ENCODE results near the gene CCDC146. TPM values are rescaled to one million over a fixed set of nuclear protein-coding genes. Genes with fewer than 3 reads are reported as not detected.

The CCDC146 gene
- total and polyA plus RNA-seq, 10 of the 15 experiments (the other 5 are each of a cell fraction or from before 2014, with no cell fraction given), result 0.28 to 5.3 (median 1.3) TPM

DNA sequence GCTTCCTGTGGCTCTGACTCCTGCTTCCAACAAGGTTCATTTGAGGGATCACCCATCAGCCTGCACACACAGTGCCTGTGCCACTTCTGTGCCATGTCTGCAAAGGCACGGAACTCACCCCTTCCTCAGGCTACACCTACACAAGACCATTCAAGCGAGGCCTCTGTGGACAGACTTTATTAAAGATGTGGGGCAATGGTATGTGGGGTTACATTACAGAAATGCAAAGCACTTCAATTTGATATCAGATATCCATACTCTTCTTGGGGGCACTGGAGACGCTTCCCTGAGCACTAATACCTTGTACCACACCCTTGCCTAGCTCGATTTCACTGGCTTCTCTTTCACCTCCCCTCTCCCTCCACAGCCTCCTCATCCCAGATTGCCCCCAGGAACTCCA lies 161.6 kb downstream of the CCDC146 start:
- CTCF ChIA-PET, result no interaction called here
- Histone ChIP-seq H3K9me3 (replicated peaks; ENCODE audit: control insufficient read depth, insufficient read depth, low read length) (no peaks in the 10 kb centered on the region; the same call in 1 of the 3 replicates), H2AFZ (ENCODE audit: control insufficient read depth, low read depth, low read length) (no peak overlapping the region), H3K4me3 (no peak overlapping the region), H3K4me1 (ENCODE audit: control insufficient read depth, insufficient read depth, low read length) (no peaks in the 10 kb centered on the region), H3K27ac (ENCODE audit: control insufficient read depth, insufficient read depth) (no peak overlapping the region), H3K27me3 (replicated peaks in 1 of 2; ENCODE audit: control insufficient read depth in 2 of 2, insufficient read depth in 2 of 2, low read length in 1 of 2) (no peaks in the 10 kb centered on the region), H3K4me2 (ENCODE audit: control insufficient read depth, insufficient read depth) (no peak overlapping the region), H3K9ac (ENCODE audit: control insufficient read depth, insufficient read depth, low read length) (no peak overlapping the region), H4K20me1 (ENCODE audit: control insufficient read depth, insufficient read depth) (no peaks in the 10 kb centered on the region), H3K36me3 (ENCODE audit: control insufficient read depth in 2 of 2, insufficient read depth in 2 of 2, low read length in 1 of 2) (no peaks in the 10 kb centered on the region), H3K79me2 (ENCODE audit: control insufficient read depth, insufficient read depth, low read length) (no peaks in the 10 kb centered on the region)
- RAD21 ChIA-PET (ENCODE audit: unreplicated experiment), result interaction anchor here (1.1 kb wide), 1 partner anchor 48 kb away, joined by 4 read pairs; no protein-coding TSS in a partner anchor
- TF ChIP-seq USF2 (IDR thresholded peaks at IDR 0.05; ENCODE audit: borderline replicate concordance, low read depth, low read length) (no peak), CREB1 (IDR thresholded peaks at IDR 0.05; ENCODE audit: low read depth) (no peak), EP300 (IDR thresholded peaks at IDR 0.05; ENCODE audit: borderline replicate concordance in 1 of 2, control insufficient read depth in 1 of 2, low read depth in 2 of 2, low read length in 2 of 2) (no peak), POLR2AphosphoS5 (IDR thresholded peaks at IDR 0.05; ENCODE audit: low read length) (no peak), GABPA (IDR thresholded peaks at IDR 0.05; ENCODE audit: low read depth) (no peak), EGR1 (IDR thresholded peaks at IDR 0.05; ENCODE audit: borderline replicate concordance in 1 of 2, low read depth in 2 of 2, low read length in 2 of 2) (no peak), GATAD2B (conservative IDR thresholded peaks at IDR 0.05; ENCODE audit: low read depth) (no peak), TAF1 (IDR thresholded peaks at IDR 0.05; ENCODE audit: borderline replicate concordance, low read depth, low read length) (no peak), CHD2 (IDR thresholded peaks at IDR 0.05; ENCODE audit: borderline replicate concordance, low read depth, low read length) (no peak), POLR2A (IDR thresholded peaks at IDR 0.05; ENCODE audit: low read depth, low read length) (no peak), EZH2 (IDR thresholded peaks at IDR 0.05; ENCODE audit: borderline replicate concordance, control insufficient read depth, low read depth, low read length) (no peak), RAD21 (IDR thresholded peaks at IDR 0.05; ENCODE audit: insufficient read depth, low read depth, low read length) (no peak), NFYB (IDR thresholded peaks at IDR 0.05; ENCODE audit: insufficient read depth, low read depth, low read length) (no peak)
- TF ChIP-seq, protein P1, sequence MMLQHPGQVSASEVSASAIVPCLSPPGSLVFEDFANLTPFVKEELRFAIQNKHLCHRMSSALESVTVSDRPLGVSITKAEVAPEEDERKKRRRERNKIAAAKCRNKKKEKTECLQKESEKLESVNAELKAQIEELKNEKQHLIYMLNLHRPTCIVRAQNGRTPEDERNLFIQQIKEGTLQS (IDR thresholded peaks at IDR 0.05; ENCODE audit: borderline replicate concordance, extremely low read depth, low read depth, low read length), result no peak
- TF ChIP-seq, protein P2, sequence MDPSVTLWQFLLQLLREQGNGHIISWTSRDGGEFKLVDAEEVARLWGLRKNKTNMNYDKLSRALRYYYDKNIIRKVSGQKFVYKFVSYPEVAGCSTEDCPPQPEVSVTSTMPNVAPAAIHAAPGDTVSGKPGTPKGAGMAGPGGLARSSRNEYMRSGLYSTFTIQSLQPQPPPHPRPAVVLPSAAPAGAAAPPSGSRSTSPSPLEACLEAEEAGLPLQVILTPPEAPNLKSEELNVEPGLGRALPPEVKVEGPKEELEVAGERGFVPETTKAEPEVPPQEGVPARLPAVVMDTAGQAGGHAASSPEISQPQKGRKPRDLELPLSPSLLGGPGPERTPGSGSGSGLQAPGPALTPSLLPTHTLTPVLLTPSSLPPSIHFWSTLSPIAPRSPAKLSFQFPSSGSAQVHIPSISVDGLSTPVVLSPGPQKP (IDR thresholded peaks at IDR 0.05; ENCODE audit: low read depth, low read length), result no peak
- ATAC-seq (no peak), DNase-seq (ENCODE audit: low read depth, low spot score) (no peak), FAIRE-seq (no peak)
- WGBS (ENCODE audit: insufficient coverage, insufficient replicate concordance, low lambda C conversion rate, missing lambda C conversion rate), result 74% methylated on average over 4 of the region's 4 CpGs
- SMC1A ChIA-PET (ENCODE audit: uncharacterized antibody, unreplicated experiment), result no interaction called here
- POLR2A ChIA-PET, result no interaction called here
- in situ Hi-C loops (cut with MboI) (no loop called here), intact Hi-C loops (cut with micrococcal nuclease; ENCODE audit: unreplicated experiment) (no loop called here)
- BruUV-seq (replicated peaks), result no TSS peak

All from GM12878 (cell line).